ENCODE measurements around the gene A3GALT2. TPM values are rescaled to one million over a fixed set of nuclear protein-coding genes. Genes with fewer than 3 reads are reported as not detected.

Gene A3GALT2
- total and polyA plus RNA-seq, 9 of the 15 experiments (the other 6 are each of a cell fraction or from before 2014, with no cell fraction given), result not detected

GRCh38 chr1:33367485-33368405, 46.8 kb upstream of the A3GALT2 start (continued):
- TF ChIP-seq VEZF1 (CRISPR knock-in tag; IDR thresholded peaks at IDR 0.05) (peak; percentile 45; the same call in 1 of the 2 replicates), ZNF668 (CRISPR knock-in tag; IDR thresholded peaks at IDR 0.05) (no peak), TSC22D4 (tag; IDR thresholded peaks at IDR 0.05) (no peak), KLF1 (tag; IDR thresholded peaks at IDR 0.05) (no peak), EP400 (IDR thresholded peaks at IDR 0.05) (no peak), XRCC5 (IDR thresholded peaks at IDR 0.05; ENCODE audit: low read depth, low read length) (peak; percentile 90), POLR2A (conservative IDR thresholded peaks at IDR 0.05) (no peak), JUND (IDR thresholded peaks at IDR 0.05; ENCODE audit: borderline replicate concordance, low read depth, low read length) (0 out of 2 replicates have a peak, but pooled peaks have one; percentile 42), JUND (tag; IDR thresholded peaks at IDR 0.05; ENCODE audit: borderline replicate concordance, low read depth, low read length) (no peak; the same call in 2 of the 3 replicates), MXI1 (IDR thresholded peaks at IDR 0.05; ENCODE audit: low read depth, low read length) (no peak), TFE3 (CRISPR knock-in tag; IDR thresholded peaks at IDR 0.05) (no peak), ZNF140 (CRISPR knock-in tag; IDR thresholded peaks at IDR 0.05) (no peak), CC2D1A (IDR thresholded peaks at IDR 0.05) (peak; percentile 74), SIN3A (IDR thresholded peaks at IDR 0.05; ENCODE audit: borderline replicate concordance in 2 of 2, control insufficient read depth in 1 of 2, low read depth in 2 of 2, low read length in 2 of 2) (no peak), SETDB1 (IDR thresholded peaks at IDR 0.05; ENCODE audit: low read length) (no peak), KLF16 (IDR thresholded peaks at IDR 0.05) (peak; percentile 73; the same call in 1 of the 2 replicates)
- TF ChIP-seq, protein P1, sequence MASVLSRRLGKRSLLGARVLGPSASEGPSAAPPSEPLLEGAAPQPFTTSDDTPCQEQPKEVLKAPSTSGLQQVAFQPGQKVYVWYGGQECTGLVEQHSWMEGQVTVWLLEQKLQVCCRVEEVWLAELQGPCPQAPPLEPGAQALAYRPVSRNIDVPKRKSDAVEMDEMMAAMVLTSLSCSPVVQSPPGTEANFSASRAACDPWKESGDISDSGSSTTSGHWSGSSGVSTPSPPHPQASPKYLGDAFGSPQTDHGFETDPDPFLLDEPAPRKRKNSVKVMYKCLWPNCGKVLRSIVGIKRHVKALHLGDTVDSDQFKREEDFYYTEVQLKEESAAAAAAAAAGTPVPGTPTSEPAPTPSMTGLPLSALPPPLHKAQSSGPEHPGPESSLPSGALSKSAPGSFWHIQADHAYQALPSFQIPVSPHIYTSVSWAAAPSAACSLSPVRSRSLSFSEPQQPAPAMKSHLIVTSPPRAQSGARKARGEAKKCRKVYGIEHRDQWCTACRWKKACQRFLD (CRISPR knock-in tag; IDR thresholded peaks at IDR 0.05), result no peak
- TF ChIP-seq, protein P2, sequence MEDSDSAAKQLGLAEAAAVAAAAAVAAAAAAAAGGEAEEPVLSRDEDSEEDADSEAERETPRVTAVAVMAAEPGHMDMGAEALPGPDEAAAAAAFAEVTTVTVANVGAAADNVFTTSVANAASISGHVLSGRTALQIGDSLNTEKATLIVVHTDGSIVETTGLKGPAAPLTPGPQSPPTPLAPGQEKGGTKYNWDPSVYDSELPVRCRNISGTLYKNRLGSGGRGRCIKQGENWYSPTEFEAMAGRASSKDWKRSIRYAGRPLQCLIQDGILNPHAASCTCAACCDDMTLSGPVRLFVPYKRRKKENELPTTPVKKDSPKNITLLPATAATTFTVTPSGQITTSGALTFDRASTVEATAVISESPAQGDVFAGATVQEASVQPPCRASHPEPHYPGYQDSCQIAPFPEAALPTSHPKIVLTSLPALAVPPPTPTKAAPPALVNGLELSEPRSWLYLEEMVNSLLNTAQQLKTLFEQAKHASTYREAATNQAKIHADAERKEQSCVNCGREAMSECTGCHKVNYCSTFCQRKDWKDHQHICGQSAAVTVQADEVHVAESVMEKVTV (CRISPR knock-in tag; IDR thresholded peaks at IDR 0.05), result peak; percentile 97
